Ascending aorta (tissue), 2 donors: ENCODE results near the gene NRDC. TPM values are rescaled to one million over a fixed set of nuclear protein-coding genes. Genes with fewer than 3 reads are reported as not detected.
"Not testable (repeated sequence)": the region's sequence is repeated elsewhere in the genome, so short reads cannot be mapped to it uniquely, and the experiment has no call there.

ENCODE experiments used
- DNase-seq, 2 donors: peaks; one replicate each; pipeline ENCODE4 v3.0.0-alpha.2; 2019; ENCODE audit warnings: low spot score in 2 of 2
- H3K27ac ChIP-seq, 2 donors: fragments of 200-600 bp; sonication (generic); one replicate each; pipeline ENCODE4 v1.5.1; 2016 to 2017; ENCODE audit warnings: mild to moderate bottlenecking in 1 of 2
- H3K27me3 ChIP-seq: fragments of 200-600 bp; sonication (generic); one replicate; pipeline ENCODE4 v1.5.1; 2017
- H3K36me3 ChIP-seq, 2 donors: fragments of 200-600 bp; sonication (generic); one replicate each; pipeline ENCODE4 v1.5.1; 2016
- H3K4me1 ChIP-seq, 2 donors: fragments of 200-600 bp; sonication (generic); one replicate each; pipeline ENCODE4 v1.5.1; 2016 to 2017; ENCODE audit warnings: mild to moderate bottlenecking in 1 of 2
- H3K4me3 ChIP-seq, 2 donors: fragments of 200-600 bp; sonication (generic); one replicate each; pipeline ENCODE4 v1.5.1; 2016 to 2017; ENCODE audit warnings: mild to moderate bottlenecking in 1 of 2
- H3K9me3 ChIP-seq, 2 donors: fragments of 200-600 bp; sonication (generic); one replicate each; pipeline ENCODE4 v1.5.1; 2016
- CTCF ChIP-seq, 3 experiments: fragments of 200-600 bp in 2 of 3; fragments of 450-650 bp in 1 of 3; sonication (generic) in 2 of 3; IDR thresholded peaks; one replicate each; pipeline ENCODE4 v1.5.1; 2016 to 2019; ENCODE audit warnings: antibody characterized with exemption in 3 of 3, mild to moderate bottlenecking in 1 of 3, moderate library complexity in 1 of 3
- intact Hi-C: fragments of 100-400 bp; cut with DNase I; formaldehyde crosslinking; loops from one replicate; pipeline ENCODE4 v1.15.1; 2023
- total RNA-seq: library from RNA; depleted of rRNA; stranded (reverse); fragments of >200 nt; gene quantifications from one replicate; pipeline ENCODE4 v1.1.0, GENCODE V29; 2016

NRDC gene
- total RNA-seq, 1 donor from 2014 or later: 40.0 TPM

GRCh38 chr1:51901151-51901550 is 22.6 kb upstream of the NRDC start:
- no peaks in the 10 kb centered on the region for H3K36me3 ChIP-seq
- DNase-seq: no peak
- no peaks in the 10 kb centered on the region for H3K9me3 ChIP-seq
- intact Hi-C loops: no loop called here
- TF ChIP-seq CTCF (IDR thresholded peaks at IDR 0.05): no peak
- H3K4me3 ChIP-seq: no peak overlapping the region
- H3K4me1 ChIP-seq: no peaks in the 10 kb centered on the region
- H3K27me3 ChIP-seq: no peaks in the 10 kb centered on the region
- H3K27ac ChIP-seq: no peak overlapping the region

- Histone ChIP-seq H3K4me1 (no peaks in the 10 kb centered on the region), H3K4me3 (no peak overlapping the region), H3K27ac (no peak overlapping the region), H3K36me3 (no peaks in the 10 kb centered on the region), H3K9me3 (no peaks in the 10 kb centered on the region), H3K27me3 (no peaks in the 10 kb centered on the region)
- intact Hi-C loops: no loop called here
- DNase-seq: no peak
- TF ChIP-seq CTCF (IDR thresholded peaks at IDR 0.05): no peak
These were observed 20.5 kb upstream of the NRDC start for GRCh38 chr1:51899022-51899421.

- no peaks in the 10 kb centered on the region for H3K9me3 ChIP-seq
These were observed 19.7 kb upstream of the NRDC start for GRCh38 chr1:51898090-51898734.

GRCh38 chr1:51897699-51898031 is 19.1 kb upstream of the NRDC start:
- no peaks in the 10 kb centered on the region for H3K27me3 ChIP-seq
- intact Hi-C loops: loop anchor here (2.0 kb wide), 1 partner anchor 105 kb away; no protein-coding TSS in a partner anchor

More at GRCh38 chr1:51898090-51898734, 19.7 kb upstream of the NRDC start:
- intact Hi-C loops: no loop called here
- Histone ChIP-seq H3K27ac (no peak overlapping the region), H3K27me3 (no peaks in the 10 kb centered on the region), H3K4me1 (no peaks in the 10 kb centered on the region), H3K36me3 (no peaks in the 10 kb centered on the region), H3K4me3 (no peak overlapping the region)
- DNase-seq: no peak
- no peak for TF ChIP-seq CTCF (IDR thresholded peaks at IDR 0.05)

GRCh38 chr1:51894748-51895147 is 16.2 kb upstream of the NRDC start:
- intact Hi-C loops, H3K27me3 ChIP-seq: not testable (repeated sequence)

More at GRCh38 chr1:51897699-51898031, 19.1 kb upstream of the NRDC start:
- no peak for TF ChIP-seq CTCF (IDR thresholded peaks at IDR 0.05)
- Histone ChIP-seq H3K9me3 (no peaks in the 10 kb centered on the region), H3K4me3 (no peak overlapping the region), H3K4me1 (no peaks in the 10 kb centered on the region), H3K36me3 (no peaks in the 10 kb centered on the region), H3K27ac (no peak overlapping the region)
- no peak for DNase-seq

GRCh38 chr1:51878308-51878615 is 265 bp downstream of the NRDC start:
- Histone ChIP-seq H3K27me3 (no peaks in the 10 kb centered on the region), H3K36me3 (no peaks in the 10 kb centered on the region), H3K4me1 (peaks cover 5 to 27% of the 10 kb centered on the region in 2 donors), H3K9me3 (no peaks in the 10 kb centered on the region), H3K27ac (peak overlapping the region; percentile 90 to 99), H3K4me3 (peak overlapping the region; percentile 71 to 83)
- intact Hi-C loops: loop anchor here (2.0 to 5.0 kb wide), 5 partner anchors 177 to 921 kb away; partner anchors contain the start of genes CC2D1B, OSBPL9, RNF11 and TXNDC12
- no peak for DNase-seq
- TF ChIP-seq CTCF (IDR thresholded peaks at IDR 0.05): no peak

More at GRCh38 chr1:51894748-51895147, 16.2 kb upstream of the NRDC start:
- not testable (repeated sequence) for H3K36me3 ChIP-seq, DNase-seq, H3K9me3 ChIP-seq, H3K27ac ChIP-seq, H3K4me1 ChIP-seq, H3K4me3 ChIP-seq
